ENCODE measurements around the gene GTPBP4.
"Not testable (repeated sequence)": the region's sequence is repeated elsewhere in the genome, so short reads cannot be mapped to it uniquely, and the experiment has no call there.

GTPBP4 gene

GRCh38 chr10:1034758-1035157 lies 46.5 kb downstream of the GTPBP4 start:
- DNase-seq = no peak

- no peak for DNase-seq
Observed at GRCh38 chr10:1035201-1035600, 47.0 kb downstream of the GTPBP4 start.

- no peak for DNase-seq
Observed at GRCh38 chr10:1036341-1036791, 48.1 kb downstream of the GTPBP4 start.

- no peak for DNase-seq
Observed at GRCh38 chr10:1037098-1037497, 48.9 kb downstream of the GTPBP4 start.

- DNase-seq = not testable (repeated sequence)
Observed at GRCh38 chr10:1038769-1039168, 50.5 kb downstream of the GTPBP4 start.

GRCh38 chr10:1040133-1040532 lies 51.9 kb downstream of the GTPBP4 start:
- no peak for DNase-seq

- DNase-seq = no peak
Observed at GRCh38 chr10:1041514-1041913, 53.3 kb downstream of the GTPBP4 start.

GRCh38 chr10:1043532-1043995 lies 55.3 kb downstream of the GTPBP4 start:
- DNase-seq = peak; percentile 52 to 55 (median 55)

GRCh38 chr10:1044146-1044545 lies 55.9 kb downstream of the GTPBP4 start:
- no peak for DNase-seq

- no peak for DNase-seq
Observed at GRCh38 chr10:1044964-1045363, 56.7 kb downstream of the GTPBP4 start.

GRCh38 chr10:1045415-1045814 lies 57.2 kb downstream of the GTPBP4 start:
- DNase-seq = no peak

- DNase-seq = no peak
Observed at GRCh38 chr10:1047937-1048336, 59.7 kb downstream of the GTPBP4 start.

GRCh38 chr10:1048349-1048731 lies 60.1 kb downstream of the GTPBP4 start:
- no peak for DNase-seq

- peak; percentile 99 for DNase-seq
Observed at GRCh38 chr10:1048732-1049424, 60.6 kb downstream of the GTPBP4 start, which contains the start of gene IDI1. Gene IDI1 (minus strand): TSS chr10:1049119. CDS start chr10:1049003, 116 bp downstream.

GRCh38 chr10:1049425-1049958 lies 61.3 kb downstream of the GTPBP4 start:
- no peak for DNase-seq

- DNase-seq = no peak
Observed at GRCh38 chr10:1050145-1050544, 61.9 kb downstream of the GTPBP4 start.

- peak; percentile 38 to 45 (median 41) for DNase-seq
Observed at GRCh38 chr10:1050554-1050953, 62.3 kb downstream of the GTPBP4 start.

- no peak for DNase-seq
Observed at GRCh38 chr10:1054684-1055083, 66.5 kb downstream of the GTPBP4 start.

- DNase-seq = peak; percentile 88 to 94 (median 90)
Observed at GRCh38 chr10:1056326-1057105, 68.3 kb downstream of the GTPBP4 start, which contains the start of gene WDR37. Gene WDR37 (plus strand): TSS chr10:1056385. CDS start chr10:1072156, 15,771 bp downstream.

GRCh38 chr10:1057106-1057657 lies 68.9 kb downstream of the GTPBP4 start:
- peak; percentile 81 to 85 (median 83) for DNase-seq

- no peak for DNase-seq
Observed at GRCh38 chr10:1058017-1058416, 69.8 kb downstream of the GTPBP4 start.

GRCh38 chr10:1059902-1060301 lies 71.7 kb downstream of the GTPBP4 start:
- DNase-seq = no peak
